Mononuclear cell (primary cell): ENCODE data around the gene SMC2. TPM values are rescaled to one million over a fixed set of nuclear protein-coding genes. Genes with fewer than 3 reads are reported as not detected.

Experiments used
- H3K27me3 ChIP-seq: 2 replicates; pipeline ENCODE4 v1.6.0; 2011; ENCODE audit warnings: low read length, control low read depth; ENCODE audit not compliant: insufficient read depth
- H3K4me1 ChIP-seq: 2 replicates; pipeline ENCODE4 v1.5.1; 2011; ENCODE audit warnings: mild to moderate bottlenecking, low read length, control low read depth; ENCODE audit not compliant: insufficient read depth
- H3K4me3 ChIP-seq: 2 replicates; pipeline ENCODE4 v1.5.1; 2011; ENCODE audit warnings: mild to moderate bottlenecking, low read length, moderate library complexity
- H3K9me3 ChIP-seq: 2 replicates; pipeline ENCODE4 v1.5.1; 2011; ENCODE audit warnings: low read depth, mild to moderate bottlenecking, control low read depth, low read length
- total RNA-seq: library from RNA; depleted of rRNA; stranded (reverse); fragments of >200 nt; gene quantifications from one replicate; pipeline ENCODE4 v1.2.3, GENCODE V29; 2012

SMC2 gene
- total RNA-seq, 1 donor, result 1.7 TPM

- no peaks in the 10 kb centered on the region for H3K4me1 ChIP-seq
- no peak overlapping the region for H3K4me3 ChIP-seq
- no peaks in the 10 kb centered on the region for H3K27me3 ChIP-seq
- no peaks in the 10 kb centered on the region for H3K9me3 ChIP-seq
Measured at GRCh38 chr9:104144336-104144735, 50.2 kb downstream of the SMC2 start.

DNA sequence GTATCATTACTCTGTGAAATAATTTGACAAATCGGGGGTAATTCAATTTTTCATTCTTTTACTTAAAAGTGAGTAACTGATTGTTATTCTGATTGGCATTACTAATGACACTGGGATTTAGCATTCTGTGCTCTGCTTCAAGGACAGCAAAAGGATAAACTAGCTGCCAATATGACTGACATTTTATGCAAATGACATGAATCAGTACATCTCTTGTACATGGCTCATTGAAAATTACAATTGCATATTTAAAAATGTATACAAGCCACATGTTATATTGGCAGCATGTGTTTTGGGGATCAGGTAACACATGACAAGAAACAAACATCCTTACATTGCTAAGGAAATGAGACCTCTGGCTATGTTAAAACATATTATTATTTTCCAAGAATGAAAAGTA lies 79.0 kb downstream of the SMC2 start:
- no peaks in the 10 kb centered on the region for H3K9me3 ChIP-seq
- H3K4me1 ChIP-seq, result no peaks in the 10 kb centered on the region
- no peaks in the 10 kb centered on the region for H3K27me3 ChIP-seq
- H3K4me3 ChIP-seq, result no peak overlapping the region

DNA sequence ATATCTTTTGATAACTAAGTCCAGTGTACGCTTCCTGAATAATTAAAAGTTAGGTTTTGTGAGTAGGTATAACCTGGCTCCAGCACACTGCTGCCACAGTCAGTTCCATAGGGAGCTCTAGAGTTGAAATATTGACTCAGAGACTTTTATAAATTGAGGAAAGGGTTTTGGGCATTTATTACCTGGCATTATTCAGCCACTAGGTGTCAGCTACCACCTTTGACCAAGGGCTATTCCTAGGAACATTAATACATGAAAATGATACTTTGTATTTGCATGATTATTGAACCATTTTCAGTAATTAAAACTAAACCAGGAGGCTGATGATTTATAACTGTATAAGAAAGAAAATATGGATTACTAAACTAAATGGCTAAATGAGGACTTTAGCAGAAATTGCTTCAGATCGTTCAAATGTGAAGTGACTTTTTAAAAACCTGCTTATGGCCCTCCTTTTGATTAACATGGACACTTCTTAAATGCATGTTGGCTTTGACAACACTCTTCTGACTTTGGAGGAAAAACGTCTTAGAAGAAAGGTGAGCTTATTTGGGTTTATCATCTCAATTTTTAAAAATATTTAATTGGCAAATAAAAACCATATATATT lies 83.0 kb downstream of the SMC2 start:
- no peaks in the 10 kb centered on the region for H3K9me3 ChIP-seq
- H3K4me1 ChIP-seq, result no peaks in the 10 kb centered on the region
- H3K4me3 ChIP-seq, result no peak overlapping the region
- H3K27me3 ChIP-seq, result no peaks in the 10 kb centered on the region

DNA sequence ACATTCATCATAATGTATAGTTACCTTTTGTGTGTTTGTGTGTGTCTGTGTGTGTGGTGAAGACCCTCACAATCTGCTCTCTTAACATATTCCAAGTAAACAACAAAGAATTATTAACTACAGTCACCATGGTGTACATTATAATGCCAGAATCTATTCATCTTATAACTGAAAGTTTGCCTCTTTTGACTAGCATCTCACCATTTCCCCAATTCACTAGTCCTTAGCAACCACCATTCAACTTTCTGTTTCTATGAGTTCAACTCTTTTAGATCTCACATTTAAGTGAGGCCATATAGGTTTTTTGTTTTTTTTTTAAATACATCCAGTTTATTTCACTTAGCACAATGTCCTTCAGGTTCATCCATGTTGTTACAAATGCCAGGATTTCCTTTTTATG lies 83.6 kb downstream of the SMC2 start:
- Histone ChIP-seq H3K4me1 (no peaks in the 10 kb centered on the region), H3K27me3 (no peaks in the 10 kb centered on the region), H3K4me3 (no peak overlapping the region), H3K9me3 (no peaks in the 10 kb centered on the region)
